ENCODE data around the gene MEF2D.

MEF2D gene

GRCh38 chr1:156425943-156426342 is 74.6 kb downstream of the MEF2D start:
- Histone ChIP-seq H3K4me3 (ENCODE audit: low read length) (no peak overlapping the region), H3K36me3 (ENCODE audit: insufficient read depth, low read length) (no peaks in the 10 kb centered on the region), H3K4me2 (ENCODE audit: low read length) (no peak overlapping the region), H3K27me3 (ENCODE audit: control insufficient read depth, insufficient read depth, low read length) (peaks cover 98% of the 10 kb centered on the region), H3K4me1 (ENCODE audit: control insufficient read depth, insufficient read depth, low read length) (peaks cover 7% of the 10 kb centered on the region), H3K9me3 (replicated peaks; ENCODE audit: low read length) (no peaks in the 10 kb centered on the region), H3K9ac (ENCODE audit: low read depth, low read length) (no peak overlapping the region)

- Histone ChIP-seq H3K9me3 (replicated peaks; ENCODE audit: low read length) (no peaks in the 10 kb centered on the region), H3K4me1 (ENCODE audit: control insufficient read depth, insufficient read depth, low read length) (peaks cover 11% of the 10 kb centered on the region), H3K4me3 (ENCODE audit: low read length) (no peak overlapping the region), H3K4me2 (ENCODE audit: low read length) (no peak overlapping the region), H3K9ac (ENCODE audit: low read depth, low read length) (no peak overlapping the region), H3K36me3 (ENCODE audit: insufficient read depth, low read length) (no peaks in the 10 kb centered on the region), H3K27me3 (ENCODE audit: control insufficient read depth, insufficient read depth, low read length) (peaks cover 100% of the 10 kb centered on the region)
These were observed 75.7 kb downstream of the MEF2D start for GRCh38 chr1:156424806-156425432.

GRCh38 chr1:156423422-156424352 is 76.9 kb downstream of the MEF2D start:
- no peak overlapping the region for H3K4me2 ChIP-seq (ENCODE audit: low read length)
- no peak overlapping the region for H3K4me3 ChIP-seq (ENCODE audit: low read length)
- no peaks in the 10 kb centered on the region for H3K9me3 ChIP-seq (replicated peaks; ENCODE audit: low read length)
- H3K9ac ChIP-seq (ENCODE audit: low read depth, low read length), result no peak overlapping the region
- peaks cover 11% of the 10 kb centered on the region for H3K4me1 ChIP-seq (ENCODE audit: control insufficient read depth, insufficient read depth, low read length)
- H3K36me3 ChIP-seq (ENCODE audit: insufficient read depth, low read length), result no peaks in the 10 kb centered on the region
- H3K27me3 ChIP-seq (ENCODE audit: control insufficient read depth, insufficient read depth, low read length), result peaks cover 100% of the 10 kb centered on the region

- H3K9me3 ChIP-seq (replicated peaks; ENCODE audit: low read length), result no peaks in the 10 kb centered on the region
- no peak overlapping the region for H3K9ac ChIP-seq (ENCODE audit: low read depth, low read length)
- peaks cover 11% of the 10 kb centered on the region for H3K4me1 ChIP-seq (ENCODE audit: control insufficient read depth, insufficient read depth, low read length)
- H3K4me2 ChIP-seq (ENCODE audit: low read length), result no peak overlapping the region
- peaks cover 98% of the 10 kb centered on the region for H3K27me3 ChIP-seq (ENCODE audit: control insufficient read depth, insufficient read depth, low read length)
- H3K36me3 ChIP-seq (ENCODE audit: insufficient read depth, low read length), result no peaks in the 10 kb centered on the region
- H3K4me3 ChIP-seq (ENCODE audit: low read length), result no peak overlapping the region
These were observed 77.9 kb downstream of the MEF2D start for GRCh38 chr1:156422602-156423091.

GRCh38 chr1:156421939-156422601 is 78.5 kb downstream of the MEF2D start:
- peak overlapping the region; percentile 47 for H3K4me3 ChIP-seq (ENCODE audit: low read length)
- H3K27me3 ChIP-seq (ENCODE audit: control insufficient read depth, insufficient read depth, low read length), result peaks cover 98% of the 10 kb centered on the region

GRCh38 chr1:156421062-156421938 is 79.3 kb downstream of the MEF2D start:
- no peak overlapping the region for H3K9ac ChIP-seq (ENCODE audit: low read depth, low read length)
- peaks cover 11% of the 10 kb centered on the region for H3K4me1 ChIP-seq (ENCODE audit: control insufficient read depth, insufficient read depth, low read length)
- H3K27me3 ChIP-seq (ENCODE audit: control insufficient read depth, insufficient read depth, low read length), result peaks cover 97% of the 10 kb centered on the region
- peak overlapping the region; percentile 47 for H3K4me3 ChIP-seq (ENCODE audit: low read length)
- no peaks in the 10 kb centered on the region for H3K9me3 ChIP-seq (replicated peaks; ENCODE audit: low read length)
- H3K4me2 ChIP-seq (ENCODE audit: low read length), result peak overlapping the region; percentile 78
- H3K36me3 ChIP-seq (ENCODE audit: insufficient read depth, low read length), result no peaks in the 10 kb centered on the region

More at GRCh38 chr1:156421939-156422601, 78.5 kb downstream of the MEF2D start:
- H3K4me2 ChIP-seq (ENCODE audit: low read length), result peak overlapping the region; percentile 78
- no peak overlapping the region for H3K9ac ChIP-seq (ENCODE audit: low read depth, low read length)
- H3K9me3 ChIP-seq (replicated peaks; ENCODE audit: low read length), result no peaks in the 10 kb centered on the region
- no peaks in the 10 kb centered on the region for H3K36me3 ChIP-seq (ENCODE audit: insufficient read depth, low read length)
- H3K4me1 ChIP-seq (ENCODE audit: control insufficient read depth, insufficient read depth, low read length), result peaks cover 11% of the 10 kb centered on the region

- H3K4me1 ChIP-seq (ENCODE audit: control insufficient read depth, insufficient read depth, low read length), result peaks cover 11% of the 10 kb centered on the region
- no peak overlapping the region for H3K4me3 ChIP-seq (ENCODE audit: low read length)
- H3K9ac ChIP-seq (ENCODE audit: low read depth, low read length), result no peak overlapping the region
- no peaks in the 10 kb centered on the region for H3K36me3 ChIP-seq (ENCODE audit: insufficient read depth, low read length)
- H3K4me2 ChIP-seq (ENCODE audit: low read length), result peak overlapping the region; percentile 40
- H3K9me3 ChIP-seq (replicated peaks; ENCODE audit: low read length), result no peaks in the 10 kb centered on the region
- H3K27me3 ChIP-seq (ENCODE audit: control insufficient read depth, insufficient read depth, low read length), result peaks cover 97% of the 10 kb centered on the region
These were observed 80.1 kb downstream of the MEF2D start for GRCh38 chr1:156420205-156421061.

GRCh38 chr1:156419854-156420204 is 80.7 kb downstream of the MEF2D start:
- Histone ChIP-seq H3K9me3 (replicated peaks; ENCODE audit: low read length) (no peaks in the 10 kb centered on the region), H3K36me3 (ENCODE audit: insufficient read depth, low read length) (no peaks in the 10 kb centered on the region), H3K9ac (ENCODE audit: low read depth, low read length) (no peak overlapping the region), H3K27me3 (ENCODE audit: control insufficient read depth, insufficient read depth, low read length) (peaks cover 97% of the 10 kb centered on the region), H3K4me3 (ENCODE audit: low read length) (no peak overlapping the region), H3K4me1 (ENCODE audit: control insufficient read depth, insufficient read depth, low read length) (peaks cover 11% of the 10 kb centered on the region), H3K4me2 (ENCODE audit: low read length) (peak overlapping the region; percentile 40)

- peaks cover 11% of the 10 kb centered on the region for H3K4me1 ChIP-seq (ENCODE audit: control insufficient read depth, insufficient read depth, low read length)
- no peak overlapping the region for H3K4me2 ChIP-seq (ENCODE audit: low read length)
- no peak overlapping the region for H3K4me3 ChIP-seq (ENCODE audit: low read length)
- peaks cover 97% of the 10 kb centered on the region for H3K27me3 ChIP-seq (ENCODE audit: control insufficient read depth, insufficient read depth, low read length)
- H3K9me3 ChIP-seq (replicated peaks; ENCODE audit: low read length), result no peaks in the 10 kb centered on the region
- H3K36me3 ChIP-seq (ENCODE audit: insufficient read depth, low read length), result no peaks in the 10 kb centered on the region
- H3K9ac ChIP-seq (ENCODE audit: low read depth, low read length), result no peak overlapping the region
These were observed 82.0 kb downstream of the MEF2D start for GRCh38 chr1:156418416-156419070.

Measured in skeletal muscle satellite cell (primary cell).